ENCODE measurements around the gene FOXN1.
"Not testable (repeated sequence)": the region's sequence is repeated elsewhere in the genome, so short reads cannot be mapped to it uniquely, and the experiment has no call there.

DNA sequence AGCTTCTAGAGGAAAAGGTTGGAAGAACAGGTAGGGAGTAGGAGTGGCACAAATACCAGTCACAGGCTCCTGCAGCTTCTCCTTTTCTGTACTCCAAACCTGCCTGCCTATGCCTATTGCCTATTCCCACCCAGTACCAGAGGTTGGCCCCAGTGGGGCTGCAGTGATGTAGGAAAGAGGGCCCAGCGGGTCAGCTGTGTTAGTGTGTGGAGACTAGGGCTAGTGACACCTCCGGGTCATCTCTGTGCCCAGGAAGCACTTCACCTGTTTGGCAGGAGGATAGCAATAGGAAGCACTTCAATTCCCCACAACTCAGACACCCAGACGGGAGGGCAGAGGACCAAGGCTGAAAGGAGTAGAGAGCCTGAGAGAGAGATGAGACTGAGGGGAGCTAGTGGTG, 69.9 kb downstream of the FOXN1 start:
- TF ChIP-seq, protein P1, sequence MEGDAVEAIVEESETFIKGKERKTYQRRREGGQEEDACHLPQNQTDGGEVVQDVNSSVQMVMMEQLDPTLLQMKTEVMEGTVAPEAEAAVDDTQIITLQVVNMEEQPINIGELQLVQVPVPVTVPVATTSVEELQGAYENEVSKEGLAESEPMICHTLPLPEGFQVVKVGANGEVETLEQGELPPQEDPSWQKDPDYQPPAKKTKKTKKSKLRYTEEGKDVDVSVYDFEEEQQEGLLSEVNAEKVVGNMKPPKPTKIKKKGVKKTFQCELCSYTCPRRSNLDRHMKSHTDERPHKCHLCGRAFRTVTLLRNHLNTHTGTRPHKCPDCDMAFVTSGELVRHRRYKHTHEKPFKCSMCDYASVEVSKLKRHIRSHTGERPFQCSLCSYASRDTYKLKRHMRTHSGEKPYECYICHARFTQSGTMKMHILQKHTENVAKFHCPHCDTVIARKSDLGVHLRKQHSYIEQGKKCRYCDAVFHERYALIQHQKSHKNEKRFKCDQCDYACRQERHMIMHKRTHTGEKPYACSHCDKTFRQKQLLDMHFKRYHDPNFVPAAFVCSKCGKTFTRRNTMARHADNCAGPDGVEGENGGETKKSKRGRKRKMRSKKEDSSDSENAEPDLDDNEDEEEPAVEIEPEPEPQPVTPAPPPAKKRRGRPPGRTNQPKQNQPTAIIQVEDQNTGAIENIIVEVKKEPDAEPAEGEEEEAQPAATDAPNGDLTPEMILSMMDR (IDR thresholded peaks at IDR 0.05): not testable (repeated sequence)
- not testable (repeated sequence) for TF ChIP-seq POLR2A (IDR thresholded peaks at IDR 0.05)
